Small intestine (tissue), 7 donors: ENCODE measurements around the gene ZNF791. TPM values are rescaled to one million over a fixed set of nuclear protein-coding genes. Genes with fewer than 3 reads are reported as not detected.
"Not testable (repeated sequence)": the region's sequence is repeated elsewhere in the genome, so short reads cannot be mapped to it uniquely, and the experiment has no call there.

Experiments
- DNase-seq, 2 donors: peaks; one replicate each; pipeline versions ENCODE4 v3.0.0 to v3.0.0-alpha.2; 2013
- FAIRE-seq: peaks from 2 replicates; lab custom pipeline; 2012; peaks lifted over from hg19 to GRCh38; lab: Jason Lieb, UNC
- H3K27ac ChIP-seq, 3 donors: one replicate each; pipeline ENCODE4 v1.5.1; 2013; ENCODE audit warnings: low read length in 2 of 3, mild to moderate bottlenecking in 2 of 3, control low read depth in 1 of 3, inconsistent platforms in 1 of 3, low read depth in 1 of 3, moderate library complexity in 1 of 3
- H3K27me3 ChIP-seq, 3 donors: one replicate each; pipeline ENCODE4 v1.6.1; 2013; ENCODE audit warnings: low read length in 3 of 3, inconsistent platforms in 1 of 3; ENCODE audit not compliant: control insufficient read depth in 3 of 3, insufficient read depth in 3 of 3
- H3K36me3 ChIP-seq, 3 donors: one replicate each; pipeline ENCODE4 v1.6.1; 2013; ENCODE audit warnings: low read length in 3 of 3, inconsistent platforms in 1 of 3, low read depth in 1 of 3, mild to moderate bottlenecking in 1 of 3, moderate library complexity in 1 of 3; ENCODE audit not compliant: control insufficient read depth in 3 of 3, insufficient read depth in 2 of 3
- H3K4me1 ChIP-seq, 3 donors: one replicate each; pipeline ENCODE4 v1.6.1; 2013; ENCODE audit warnings: low read length in 2 of 3, inconsistent platforms in 1 of 3, low read depth in 1 of 3, mild to moderate bottlenecking in 1 of 3, moderate library complexity in 1 of 3; ENCODE audit not compliant: control insufficient read depth in 3 of 3, insufficient read depth in 2 of 3
- H3K4me3 ChIP-seq, 3 donors: one replicate each; pipeline ENCODE4 v1.5.1; 2013; ENCODE audit warnings: low read length in 3 of 3, control low read depth in 1 of 3, inconsistent platforms in 1 of 3, low read depth in 1 of 3, mild to moderate bottlenecking in 1 of 3, moderate library complexity in 1 of 3
- H3K9me3 ChIP-seq, 2 donors: one replicate each; pipeline ENCODE4 v1.6.1; 2013; ENCODE audit warnings: low read depth in 1 of 2, low read length in 1 of 2; ENCODE audit not compliant: control insufficient read depth in 2 of 2, insufficient read depth in 1 of 2
- WGBS, 3 donors: extraction: QIAGEN DNeasy Blood & Tissue Kit; methylation state at CpG; one replicate each; pipeline ENCODE4 v1.1.7; 2013; 5-methylcytosine and 5-hydroxymethylcytosine counted together
- polyA plus RNA-seq, 4 donors: library from polyadenylated mRNA; stranded (reverse) in 3 of 4; unstranded in 1 of 4; fragments of 200-250 nt in 3 of 4; fragments of 120-200 nt in 1 of 4; gene quantifications; one replicate each; pipeline versions ENCODE4 v1.2.1 to v1.2.3, GENCODE V29; 2013
- donor health status: healthy with polysubstance abuse.
- donor health status: control.
- donor health status: control.
- donor health status: Bipolar disorder and iron deficiency.
- donor health status: healthy.

The ZNF791 gene
- polyA plus RNA-seq, 4 donors: 4.7 to 17.7 (median 5.8) TPM

- Histone ChIP-seq H3K36me3 (no peaks in the 10 kb centered on the region), H3K4me1 (peaks cover 0 to 8% (median 0%) of the 10 kb centered on the region in 3 donors), H3K9me3 (no peaks in the 10 kb centered on the region), H3K27ac (no peak overlapping the region), H3K27me3 (no peaks in the 10 kb centered on the region), H3K4me3 (no peak overlapping the region)
- DNase-seq (no peak), FAIRE-seq (no peak)
- WGBS, 3 donors: 92 to 96% (median 94%) methylated on average over 20 to 22 of the region's 22 CpGs
These were observed 28.0 kb downstream of the ZNF791 start for GRCh38 chr19:12638611-12639182.

GRCh38 chr19:12639901-12640613, 29.3 kb downstream of the ZNF791 start:
- H3K4me3 ChIP-seq: peak overlapping the region in 2 of 3 donors; percentile 10 to 13
- peak; percentile 80 to 88 for DNase-seq
- H3K9me3 ChIP-seq: no peaks in the 10 kb centered on the region
- peaks cover 0 to 8% (median 0%) of the 10 kb centered on the region in 3 donors for H3K4me1 ChIP-seq
- H3K27me3 ChIP-seq: no peaks in the 10 kb centered on the region
- WGBS, 3 donors: 8 to 11% (median 9%) methylated on average over 39 of the region's 39 CpGs
- no peaks in the 10 kb centered on the region for H3K36me3 ChIP-seq
- FAIRE-seq: no peak
- H3K27ac ChIP-seq: no peak overlapping the region

GRCh38 chr19:12641456-12641855, 30.7 kb downstream of the ZNF791 start:
- FAIRE-seq (no peak), DNase-seq (no peak)
- H3K9me3 ChIP-seq: no peaks in the 10 kb centered on the region
- no peak overlapping the region for H3K27ac ChIP-seq
- WGBS, 3 donors: 64 to 76% (median 66%) methylated on average over 13 of the region's 13 CpGs
- H3K36me3 ChIP-seq: no peaks in the 10 kb centered on the region
- no peaks in the 10 kb centered on the region for H3K27me3 ChIP-seq
- H3K4me1 ChIP-seq: peaks cover 0 to 8% (median 0%) of the 10 kb centered on the region in 3 donors
- H3K4me3 ChIP-seq: no peak overlapping the region

DNA sequence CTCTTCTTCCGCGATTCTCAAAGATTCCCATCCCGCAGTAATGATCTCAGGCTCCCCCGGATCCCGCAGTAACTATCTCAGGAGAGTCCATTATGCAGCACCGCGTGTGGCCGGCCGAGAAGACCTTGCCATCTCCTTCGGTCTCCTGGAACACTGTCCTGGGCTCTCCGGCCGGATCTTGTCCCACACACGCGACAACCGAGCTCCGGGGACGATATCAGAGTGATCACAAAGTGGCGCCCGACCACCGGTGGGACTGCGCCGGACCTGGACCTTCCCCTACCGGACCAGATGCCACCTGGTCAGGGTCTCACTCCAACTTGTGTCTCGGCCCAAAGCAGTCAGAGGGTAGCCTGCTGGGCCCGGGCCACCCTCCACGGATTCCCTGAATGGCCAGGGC, 31.8 kb downstream of the ZNF791 start:
- no peaks in the 10 kb centered on the region for H3K36me3 ChIP-seq
- no peak overlapping the region for H3K27ac ChIP-seq
- FAIRE-seq: no peak
- DNase-seq: no peak
- 93 to 94% (median 93%) methylated on average over 26 of the region's 26 CpGs for WGBS, 3 donors
- H3K4me1 ChIP-seq: peaks cover 0 to 8% (median 0%) of the 10 kb centered on the region in 3 donors
- no peaks in the 10 kb centered on the region for H3K27me3 ChIP-seq
- H3K9me3 ChIP-seq: no peaks in the 10 kb centered on the region
- no peak overlapping the region for H3K4me3 ChIP-seq

DNA sequence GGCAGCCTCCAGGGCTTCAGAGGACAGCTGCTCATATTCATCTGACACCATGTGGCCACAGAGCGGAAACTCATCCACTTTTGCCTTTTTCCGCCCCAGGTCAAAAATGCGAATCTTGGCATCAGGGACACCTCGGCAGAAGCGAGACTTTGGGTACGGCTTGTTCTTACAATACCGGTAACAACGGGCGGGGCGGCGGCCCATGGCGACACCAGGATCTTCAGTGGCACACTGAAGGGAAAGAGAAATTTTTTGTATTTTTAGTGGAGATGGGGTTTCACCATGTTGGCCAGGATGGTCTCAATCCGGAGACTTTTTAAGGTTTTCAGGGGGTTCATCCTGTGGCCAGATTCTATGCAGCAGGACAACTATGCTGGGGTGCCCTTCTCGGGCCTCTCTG, 33.0 kb downstream of the ZNF791 start:
- not testable (repeated sequence) for H3K9me3 ChIP-seq, FAIRE-seq, H3K27ac ChIP-seq, H3K4me3 ChIP-seq, H3K27me3 ChIP-seq, DNase-seq, H3K36me3 ChIP-seq
- peaks cover 0 to 12% (median 0%) of the 10 kb centered on the region in 3 donors for H3K4me1 ChIP-seq
- 95 to 96% (median 96%) methylated on average over 13 to 14 of the region's 14 CpGs for WGBS, 3 donors

GRCh38 chr19:12646551-12646950, 35.8 kb downstream of the ZNF791 start:
- Histone ChIP-seq H3K27me3 (no peaks in the 10 kb centered on the region), H3K27ac (no peak overlapping the region), H3K4me1 (peaks cover 0 to 4% (median 0%) of the 10 kb centered on the region in 3 donors), H3K36me3 (peaks cover 0 to 6% (median 0%) of the 10 kb centered on the region in 3 donors), H3K9me3 (no peaks in the 10 kb centered on the region), H3K4me3 (no peak overlapping the region)
- WGBS, 3 donors: 91 to 92% (median 92%) methylated on average over 10 of the region's 10 CpGs
- no peak for DNase-seq
- FAIRE-seq: no peak

DNA sequence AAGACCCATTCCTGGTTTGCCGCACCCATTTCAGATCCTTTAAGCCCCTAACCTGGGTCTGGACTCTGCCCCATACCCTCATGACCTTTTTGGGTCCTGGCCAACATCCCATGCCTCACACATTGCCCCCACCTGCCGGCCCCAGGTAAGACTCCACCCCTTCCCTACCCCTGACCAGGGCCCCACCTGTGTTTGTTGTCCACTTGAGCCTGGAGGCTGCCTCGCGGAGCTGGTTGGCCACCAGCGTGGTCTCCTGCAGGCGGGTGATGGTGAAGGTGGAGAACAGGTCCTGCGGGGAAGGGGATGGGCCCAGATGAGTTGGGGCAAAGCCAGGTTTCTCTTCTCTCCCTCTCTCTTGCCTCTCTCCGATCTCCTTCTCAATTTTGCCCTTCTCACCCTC, 36.3 kb downstream of the ZNF791 start:
- no peak overlapping the region for H3K4me3 ChIP-seq
- WGBS, 3 donors: 32 to 63% (median 61%) methylated on average over 8 of the region's 8 CpGs
- DNase-seq: peak in 1 of 2 donors; percentile 34
- no peak for FAIRE-seq
- no peak overlapping the region for H3K27ac ChIP-seq
- peaks cover 0 to 4% (median 0%) of the 10 kb centered on the region in 3 donors for H3K4me1 ChIP-seq
- H3K36me3 ChIP-seq: peaks cover 0 to 10% (median 0%) of the 10 kb centered on the region in 3 donors
- no peaks in the 10 kb centered on the region for H3K9me3 ChIP-seq
- H3K27me3 ChIP-seq: no peaks in the 10 kb centered on the region

DNA sequence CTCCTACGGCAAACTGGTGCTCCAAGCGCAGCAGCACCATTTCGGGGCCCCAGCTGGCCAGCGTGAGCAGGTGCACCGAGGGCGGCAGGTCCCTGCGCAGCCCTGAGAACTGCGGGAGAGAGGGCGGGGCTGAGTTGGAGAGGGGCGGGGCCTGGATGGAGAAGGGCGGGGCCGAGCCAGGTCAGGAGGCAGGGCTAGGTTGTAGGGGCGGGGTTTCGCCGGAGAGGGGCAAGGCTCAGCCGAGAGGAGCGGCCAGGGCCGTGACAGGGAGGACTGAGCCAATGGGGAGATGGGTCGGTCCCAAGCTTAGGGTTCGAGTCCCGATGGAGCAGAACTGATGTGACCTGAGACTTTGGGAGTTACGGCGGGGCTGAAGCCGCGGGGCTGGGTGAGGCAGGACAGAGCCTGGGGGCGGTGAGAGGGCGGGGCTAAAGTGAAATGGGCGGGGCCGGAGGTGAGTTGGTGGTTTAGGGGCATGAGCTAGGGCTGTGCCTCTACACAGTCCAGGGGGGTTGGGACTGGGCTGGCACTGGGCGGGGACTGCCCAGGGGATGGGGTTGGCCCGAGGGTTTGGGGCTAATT, 36.9 kb downstream of the ZNF791 start:
- H3K4me1 ChIP-seq: peaks cover 0 to 4% (median 0%) of the 10 kb centered on the region in 3 donors

More for the DNA sequence above, 36.9 kb downstream of the ZNF791 start:
- Histone ChIP-seq H3K27me3 (no peaks in the 10 kb centered on the region), H3K27ac (no peak overlapping the region), H3K36me3 (peaks cover 0 to 13% (median 0%) of the 10 kb centered on the region in 3 donors), H3K4me3 (peak overlapping the region in 2 of 3 donors; percentile 31 to 35), H3K9me3 (no peaks in the 10 kb centered on the region)
- DNase-seq (peak; percentile 83 to 88), FAIRE-seq (no peak)
- WGBS, 3 donors: 11 to 26% (median 25%) methylated on average over 28 to 31 of the region's 31 CpGs
